ENCODE measurements around the gene CBR1.
"Not testable (repeated sequence)": the region's sequence is repeated elsewhere in the genome, so short reads cannot be mapped to it uniquely, and the experiment has no call there.

GRCh38 chr21:36099695-36100211 is 29.9 kb downstream of the CBR1 start:
- TF ChIP-seq CTCF, EP300, POLR2A (IDR thresholded peaks at IDR 0.05): not testable (repeated sequence)
